HepG2 (cell line): ENCODE data around the gene CALML5. TPM values are rescaled to one million over a fixed set of nuclear protein-coding genes. Genes with fewer than 3 reads are reported as not detected.

Experiments used
- ARNT ChIP-seq: fragments of 450-650 bp; IDR thresholded peaks from 2 replicates; pipeline ENCODE4 v1.6.1; 2017
- CBFB ChIP-seq: sonication (generic); formaldehyde crosslinking; IDR thresholded peaks from 2 replicates; pipeline ENCODE4 v1.4.0; 2020; ENCODE audit warnings: missing genetic modification reagents
- CHD4 ChIP-seq: fragments of 200-600 bp; sonication (generic); IDR thresholded peaks from 2 replicates; pipeline ENCODE4 v1.7.0; 2017; ENCODE audit warnings: mild to moderate bottlenecking, low read length, borderline replicate concordance
- FOXK2 ChIP-seq: fragments of 450-650 bp; IDR thresholded peaks from 2 replicates; pipeline ENCODE4 v1.6.1; 2016
- FOXP4 ChIP-seq: sonication (generic); formaldehyde crosslinking; IDR thresholded peaks from 2 replicates; pipeline ENCODE4 v1.4.0; 2020; ENCODE audit warnings: missing genetic modification reagents
- HDAC1 ChIP-seq: sonication (generic); formaldehyde crosslinking; IDR thresholded peaks from 2 replicates; pipeline ENCODE4 v1.5.1; 2020; ENCODE audit warnings: mild to moderate bottlenecking, missing genetic modification reagents
- KDM5B ChIP-seq: sonication (generic); formaldehyde crosslinking; IDR thresholded peaks from 2 replicates; pipeline ENCODE4 v1.4.0; 2020; ENCODE audit warnings: missing genetic modification reagents, mild to moderate bottlenecking, borderline replicate concordance
- MATR3 ChIP-seq: sonication (generic); formaldehyde crosslinking; IDR thresholded peaks from 2 replicates; pipeline ENCODE4 v1.4.0; 2020; ENCODE audit warnings: missing genetic modification reagents
- MED1 ChIP-seq: sonication (generic); formaldehyde crosslinking; IDR thresholded peaks from 2 replicates; pipeline ENCODE4 v1.4.0; 2020; ENCODE audit warnings: missing genetic modification reagents
- POLR2A ChIP-seq, 2 experiments: IDR thresholded peaks; 2 replicates each; pipeline ENCODE4 v1.6.1; 2011; ENCODE audit warnings: low read depth in 2 of 2, low read length in 2 of 2, mild to moderate bottlenecking in 1 of 2, moderate library complexity in 1 of 2; ENCODE audit not compliant: insufficient read depth in 1 of 2
- POLR2G ChIP-seq: fragments of 200-400 bp; formaldehyde crosslinking; IDR thresholded peaks from 2 replicates; pipeline ENCODE4 v1.6.1; 2018; ENCODE audit warnings: mild to moderate bottlenecking, low read depth, low read length, moderate library complexity
- REXO4 ChIP-seq: sonication (generic); formaldehyde crosslinking; IDR thresholded peaks from 2 replicates; pipeline ENCODE4 v1.8.0; 2022; ENCODE audit warnings: missing genetic modification reagents, mild to moderate bottlenecking, borderline replicate concordance
- SNRNP70 ChIP-seq: fragments of 200-400 bp; formaldehyde crosslinking; IDR thresholded peaks from 2 replicates; pipeline ENCODE4 v1.6.1; 2017; ENCODE audit warnings: mild to moderate bottlenecking, low read depth, low read length, moderate library complexity
- ZNF224 ChIP-seq: sonication (generic); formaldehyde crosslinking; IDR thresholded peaks from 2 replicates; pipeline ENCODE4 v1.5.0; 2020; ENCODE audit warnings: mild to moderate bottlenecking, missing genetic modification reagents
- ZNF326 ChIP-seq: sonication (generic); formaldehyde crosslinking; IDR thresholded peaks from 2 replicates; pipeline ENCODE4 v1.4.0; 2020; ENCODE audit warnings: missing genetic modification reagents, borderline replicate concordance
- ZNF646 ChIP-seq: sonication (generic); formaldehyde crosslinking; IDR thresholded peaks from 2 replicates; pipeline ENCODE4 v1.9.0; 2021; ENCODE audit warnings: mild to moderate bottlenecking, missing genetic modification reagents
- ZNF766 ChIP-seq: sonication (generic); formaldehyde crosslinking; IDR thresholded peaks from 2 replicates; pipeline ENCODE4 v1.5.0; 2020; ENCODE audit warnings: missing genetic modification reagents, borderline replicate concordance
- ZNF776 ChIP-seq: sonication (generic); formaldehyde crosslinking; IDR thresholded peaks from 2 replicates; pipeline ENCODE4 v1.4.0; 2020; ENCODE audit warnings: mild to moderate bottlenecking, missing genetic modification reagents
- ZNF782 ChIP-seq: sonication (generic); formaldehyde crosslinking; IDR thresholded peaks from 2 replicates; pipeline ENCODE4 v1.4.0; 2020; ENCODE audit warnings: missing genetic modification reagents, mild to moderate bottlenecking, borderline replicate concordance
- ZNF891 ChIP-seq: sonication (generic); formaldehyde crosslinking; IDR thresholded peaks from 2 replicates; pipeline ENCODE4 v1.5.0; 2020; ENCODE audit warnings: mild to moderate bottlenecking, missing genetic modification reagents
- polyA plus RNA-seq, 8 experiments: library from polyadenylated mRNA; depleted of rRNA in 3 of 8; stranded (reverse) in 7 of 8; unstranded in 1 of 8; fragments of >200 nt; fragmentation: Illumina TruSeq in 4 of 8; extraction: Trizol in 4 of 8; gene quantifications; 2 replicates each; pipeline versions ENCODE4 v1.2.1 to v1.2.3, GENCODE V29; 2011 to 2016; ENCODE audit warnings: low read depth in 4 of 8, missing spikeins in 1 of 8, mixed read lengths in 1 of 8; ENCODE audit not compliant: insufficient read depth in 1 of 8
- total RNA-seq, 5 experiments: library from RNA; depleted of rRNA; stranded (reverse); fragments of >200 nt; fragmentation: Illumina TruSeq; extraction: Trizol; gene quantifications; 2 replicates each; pipeline ENCODE4 v1.2.3, GENCODE V29; 2016; ENCODE audit warnings: low read depth in 1 of 5
- TF ChIP-seq, protein P1 (sequence below): IDR thresholded peaks from 2 replicates; pipeline ENCODE4 v1.6.1; 2016; ENCODE audit warnings: low read depth, borderline replicate concordance

Gene CALML5
- total and polyA plus RNA-seq, 2 of the 13 experiments (the other 11 are each of a cell fraction or from before 2014, with no cell fraction given) = not detected

DNA sequence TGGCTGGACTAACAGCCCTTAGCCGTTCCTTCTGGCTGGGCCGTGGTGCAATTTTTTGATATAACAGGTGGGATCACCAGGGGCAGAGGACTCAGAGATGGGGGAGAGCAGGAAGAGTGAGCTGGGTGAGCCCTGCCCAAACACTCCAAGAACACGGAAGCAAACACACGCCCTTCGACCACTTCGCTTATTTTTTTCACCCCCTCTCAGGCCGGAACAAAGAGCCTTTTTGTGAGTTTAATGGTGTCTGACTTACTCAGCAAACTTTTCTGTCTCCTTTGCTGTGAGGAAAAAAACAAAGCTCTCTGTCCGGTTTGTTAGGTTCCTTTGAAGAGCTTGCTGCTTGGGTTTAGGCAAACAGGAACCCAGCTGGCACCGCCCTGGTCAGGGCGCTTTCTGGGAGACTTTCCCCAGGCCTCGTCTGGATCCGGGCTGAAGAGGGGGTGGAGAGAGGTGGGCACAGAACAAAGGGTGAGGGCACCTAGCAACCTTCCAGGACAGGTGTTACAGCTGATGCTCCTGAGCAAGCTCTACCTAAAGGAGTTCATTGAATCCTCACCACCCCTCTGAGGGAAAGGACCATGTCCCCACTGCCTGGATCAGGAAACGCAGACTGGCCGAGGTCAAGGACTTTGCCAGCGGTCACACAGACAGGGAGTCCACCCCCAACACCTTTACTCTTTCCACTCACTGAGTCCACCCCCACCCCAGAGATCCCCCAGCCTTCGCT, 48.7 kb upstream of the CALML5 start (continued):
- TF ChIP-seq FOXK2 (no peak), ZNF326 (CRISPR knock-in tag) (no peak), REXO4 (CRISPR knock-in tag) (no peak), POLR2A (IDR thresholded peaks at IDR 0.05; ENCODE audit: insufficient read depth in 1 of 2, low read depth in 2 of 2, low read length in 2 of 2) (peak in 1 of 2 experiments; percentile 18), MED1 (CRISPR knock-in tag) (peak; percentile 50), ZNF646 (CRISPR knock-in tag) (no peak), CBFB (CRISPR knock-in tag) (no peak), ZNF766 (CRISPR knock-in tag) (peak; percentile 32; the same call in 1 of the 2 replicates), ARNT (no peak), CHD4 (peak; percentile 80; the same call in 1 of the 2 replicates), FOXP4 (CRISPR knock-in tag) (peak; percentile 75), MATR3 (CRISPR knock-in tag) (no peak), ZNF891 (no peak), ZNF224 (CRISPR knock-in tag) (0 out of 2 replicates have a peak, but pooled peaks have one; percentile 50), POLR2G (peak; percentile 62; the same call in 1 of the 2 replicates), HDAC1 (CRISPR knock-in tag) (no peak; the same call in 1 of the 2 replicates), ZNF776 (CRISPR knock-in tag) (no peak), SNRNP70 (no peak), KDM5B (no peak), ZNF782 (0 out of 2 replicates have a peak, but pooled peaks have one; percentile 28)
- TF ChIP-seq, protein P1, sequence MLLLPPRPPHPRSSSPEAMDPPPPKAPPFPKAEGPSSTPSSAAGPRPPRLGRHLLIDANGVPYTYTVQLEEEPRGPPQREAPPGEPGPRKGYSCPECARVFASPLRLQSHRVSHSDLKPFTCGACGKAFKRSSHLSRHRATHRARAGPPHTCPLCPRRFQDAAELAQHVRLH = 0 out of 2 replicates have a peak, but pooled peaks have one; percentile 16
